ENCODE measurements around the gene SOX6. TPM values are rescaled to one million over a fixed set of nuclear protein-coding genes. Genes with fewer than 3 reads are reported as not detected.

Gene SOX6
- total and polyA plus RNA-seq, 2 donors (not counting 1 experiment from before 2014, with no cell fraction given), result 3.0 to 5.1 TPM

DNA sequence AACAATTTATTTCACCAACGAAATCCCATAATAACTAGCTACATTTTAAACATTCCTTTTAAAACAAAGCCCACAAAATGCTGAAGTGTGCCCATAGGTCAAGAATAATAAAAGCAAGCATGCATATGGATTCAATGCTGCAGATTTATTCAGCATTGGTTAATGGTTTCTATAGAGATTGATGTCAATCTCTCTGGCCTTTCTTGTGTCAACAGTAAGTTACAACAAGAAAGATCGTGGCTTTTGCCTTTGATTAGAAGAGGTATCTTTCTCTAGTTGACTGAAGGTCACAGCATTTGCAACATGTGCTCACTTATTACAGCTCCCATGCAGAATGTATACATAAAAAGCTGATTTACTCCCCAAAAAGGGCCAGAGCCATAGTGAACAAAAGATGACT is 1.4 kb upstream of the SOX6 start:
- no peaks in the 10 kb centered on the region for H3K36me3 ChIP-seq (ENCODE audit: control insufficient read depth, insufficient read depth, low read length)
- H3K79me2 ChIP-seq (ENCODE audit: control insufficient read depth, insufficient read depth, low read length), result no peaks in the 10 kb centered on the region
- H3K27ac ChIP-seq (ENCODE audit: insufficient read depth, low read length), result no peak overlapping the region
- no peaks in the 10 kb centered on the region for H4K20me1 ChIP-seq (ENCODE audit: control insufficient read depth, extremely low read depth, insufficient read depth, low read length)
- H3K4me3 ChIP-seq (replicated peaks in 1 of 4; ENCODE audit: control extremely low read depth in 1 of 4, insufficient read depth in 1 of 4, low read depth in 3 of 4, low read length in 4 of 4), result no peak overlapping the region
- H3K9me3 ChIP-seq (ENCODE audit: control insufficient read depth, insufficient read depth, low read depth, low read length), result no peaks in the 10 kb centered on the region
- no peak for DNase-seq (ENCODE audit: low read depth in 2 of 2)
- H3K9ac ChIP-seq (ENCODE audit: insufficient read depth, low read length), result no peak overlapping the region
- no peak overlapping the region for H2AFZ ChIP-seq (ENCODE audit: low read length)
- no peaks in the 10 kb centered on the region for H3K27me3 ChIP-seq (ENCODE audit: control insufficient read depth, insufficient read depth, low read length)
- TF ChIP-seq CTCF (conservative IDR thresholded peaks at IDR 0.05 in 1 of 2, IDR thresholded peaks at IDR 0.05 in 1 of 2; ENCODE audit: low read depth in 1 of 2, low read length in 2 of 2) (no peak), EZH2 (IDR thresholded peaks at IDR 0.05; ENCODE audit: low read length, missing control alignments) (no peak)
- no peak overlapping the region for H3K4me2 ChIP-seq (ENCODE audit: extremely low read depth, insufficient read depth, low read length)
- H3K4me1 ChIP-seq (ENCODE audit: control insufficient read depth, extremely low read depth, insufficient read depth, low read length), result no peaks in the 10 kb centered on the region

- no peak overlapping the region for H2AFZ ChIP-seq (ENCODE audit: low read length)
These were observed 531 bp upstream of the SOX6 start for GRCh38 chr11:16356761-16357393.

GRCh38 chr11:16352707-16353106 is 3.6 kb downstream of the SOX6 start:
- no peaks in the 10 kb centered on the region for H4K20me1 ChIP-seq (ENCODE audit: control insufficient read depth, extremely low read depth, insufficient read depth, low read length)
- H3K9me3 ChIP-seq (ENCODE audit: control insufficient read depth, insufficient read depth, low read depth, low read length), result no peaks in the 10 kb centered on the region
- H3K4me1 ChIP-seq (ENCODE audit: control insufficient read depth, extremely low read depth, insufficient read depth, low read length), result no peaks in the 10 kb centered on the region
- no peak overlapping the region for H3K4me3 ChIP-seq (replicated peaks in 1 of 4; ENCODE audit: control extremely low read depth in 1 of 4, insufficient read depth in 1 of 4, low read depth in 3 of 4, low read length in 4 of 4)
- H2AFZ ChIP-seq (ENCODE audit: low read length), result no peak overlapping the region
- no peak overlapping the region for H3K27ac ChIP-seq (ENCODE audit: insufficient read depth, low read length)
- DNase-seq (ENCODE audit: low read depth in 2 of 2), result no peak
- no peaks in the 10 kb centered on the region for H3K79me2 ChIP-seq (ENCODE audit: control insufficient read depth, insufficient read depth, low read length)
- no peaks in the 10 kb centered on the region for H3K27me3 ChIP-seq (ENCODE audit: control insufficient read depth, insufficient read depth, low read length)
- no peak overlapping the region for H3K9ac ChIP-seq (ENCODE audit: insufficient read depth, low read length)
- H3K4me2 ChIP-seq (ENCODE audit: extremely low read depth, insufficient read depth, low read length), result no peak overlapping the region
- TF ChIP-seq CTCF (conservative IDR thresholded peaks at IDR 0.05 in 1 of 2, IDR thresholded peaks at IDR 0.05 in 1 of 2; ENCODE audit: low read depth in 1 of 2, low read length in 2 of 2), result no peak
- no peak for TF ChIP-seq EZH2 (IDR thresholded peaks at IDR 0.05; ENCODE audit: low read length, missing control alignments)
- no peaks in the 10 kb centered on the region for H3K36me3 ChIP-seq (ENCODE audit: control insufficient read depth, insufficient read depth, low read length)

More at GRCh38 chr11:16356761-16357393, 531 bp upstream of the SOX6 start:
- Histone ChIP-seq H3K4me2 (ENCODE audit: extremely low read depth, insufficient read depth, low read length) (no peak overlapping the region), H3K27me3 (ENCODE audit: control insufficient read depth, insufficient read depth, low read length) (no peaks in the 10 kb centered on the region), H3K4me3 (replicated peaks in 1 of 4; ENCODE audit: control extremely low read depth in 1 of 4, insufficient read depth in 1 of 4, low read depth in 3 of 4, low read length in 4 of 4) (no peak overlapping the region), H3K9ac (ENCODE audit: insufficient read depth, low read length) (no peak overlapping the region), H3K79me2 (ENCODE audit: control insufficient read depth, insufficient read depth, low read length) (no peaks in the 10 kb centered on the region), H3K27ac (ENCODE audit: insufficient read depth, low read length) (no peak overlapping the region), H3K9me3 (ENCODE audit: control insufficient read depth, insufficient read depth, low read depth, low read length) (no peaks in the 10 kb centered on the region), H3K4me1 (ENCODE audit: control insufficient read depth, extremely low read depth, insufficient read depth, low read length) (no peaks in the 10 kb centered on the region), H3K36me3 (ENCODE audit: control insufficient read depth, insufficient read depth, low read length) (no peaks in the 10 kb centered on the region), H4K20me1 (ENCODE audit: control insufficient read depth, extremely low read depth, insufficient read depth, low read length) (no peaks in the 10 kb centered on the region)
- peak; percentile 23 to 70 for DNase-seq (ENCODE audit: low read depth in 2 of 2)
- TF ChIP-seq CTCF (conservative IDR thresholded peaks at IDR 0.05 in 1 of 2, IDR thresholded peaks at IDR 0.05 in 1 of 2; ENCODE audit: low read depth in 1 of 2, low read length in 2 of 2) (no peak), EZH2 (IDR thresholded peaks at IDR 0.05; ENCODE audit: low read length, missing control alignments) (no peak)

All from fibroblast of lung (primary cell).